ENCODE data around the gene DYNLL1.
"Not testable (repeated sequence)": the region's sequence is repeated elsewhere in the genome, so short reads cannot be mapped to it uniquely, and the experiment has no call there.

The DYNLL1 gene

DNA sequence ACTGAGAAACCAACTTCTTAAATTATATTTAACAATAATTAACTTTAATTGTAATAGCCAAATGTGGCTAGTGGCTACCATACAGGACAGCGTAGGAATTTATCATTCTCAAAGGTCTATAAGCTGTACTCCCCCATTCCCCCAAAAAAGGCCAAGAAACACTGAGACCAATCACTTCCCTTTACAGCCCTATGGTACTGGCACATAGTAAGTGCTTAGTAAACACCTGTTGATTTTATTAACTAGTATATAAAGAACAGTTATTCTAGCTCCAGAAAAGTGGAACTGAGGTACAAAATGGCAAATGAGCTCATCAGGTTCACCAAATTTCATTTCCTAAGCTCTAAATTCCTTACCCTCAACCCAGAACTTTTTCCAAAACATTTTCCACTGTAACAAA, 20.3 kb upstream of the DYNLL1 start:
- DNase-seq, result no peak

GRCh38 chr12:120479458-120479857, 16.5 kb upstream of the DYNLL1 start:
- DNase-seq, result no peak

- no peak for DNase-seq
Observed at GRCh38 chr12:120480211-120480610, 15.7 kb upstream of the DYNLL1 start.

DNA sequence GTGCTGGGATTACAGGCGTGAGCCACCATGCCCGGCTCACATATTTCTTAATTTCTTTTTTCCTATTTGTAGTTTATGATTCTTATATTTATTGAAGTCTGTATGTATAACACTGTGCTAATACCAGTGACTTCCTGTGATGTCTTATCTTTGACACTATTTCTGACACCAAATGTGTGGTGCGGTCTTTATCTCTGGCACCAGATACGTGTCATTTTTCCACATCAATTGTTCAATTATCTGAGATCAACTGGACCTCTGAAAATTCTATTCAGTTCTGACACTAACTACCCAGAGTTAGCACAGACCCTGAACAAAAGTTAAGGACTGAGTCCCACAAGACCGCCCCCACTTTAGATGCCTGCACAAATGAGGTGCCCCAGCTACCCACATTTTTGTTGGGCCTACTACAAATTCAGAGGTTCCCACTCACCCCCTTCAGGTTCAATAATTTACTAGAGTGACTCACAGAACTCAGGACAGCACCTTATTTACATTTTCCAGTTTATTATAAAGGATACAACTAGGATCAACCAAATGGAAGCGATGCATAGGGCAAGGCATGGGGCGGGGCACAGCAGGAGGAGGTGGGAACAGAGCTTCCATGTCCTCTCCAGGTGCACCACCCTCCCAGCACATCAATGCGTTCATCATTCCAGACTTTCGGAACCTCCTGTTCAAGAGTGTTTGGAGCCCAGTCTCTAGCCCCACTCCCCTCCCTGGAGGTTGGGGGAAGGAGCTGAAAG, 14.7 kb upstream of the DYNLL1 start:
- DNase-seq, result no peak

DNA sequence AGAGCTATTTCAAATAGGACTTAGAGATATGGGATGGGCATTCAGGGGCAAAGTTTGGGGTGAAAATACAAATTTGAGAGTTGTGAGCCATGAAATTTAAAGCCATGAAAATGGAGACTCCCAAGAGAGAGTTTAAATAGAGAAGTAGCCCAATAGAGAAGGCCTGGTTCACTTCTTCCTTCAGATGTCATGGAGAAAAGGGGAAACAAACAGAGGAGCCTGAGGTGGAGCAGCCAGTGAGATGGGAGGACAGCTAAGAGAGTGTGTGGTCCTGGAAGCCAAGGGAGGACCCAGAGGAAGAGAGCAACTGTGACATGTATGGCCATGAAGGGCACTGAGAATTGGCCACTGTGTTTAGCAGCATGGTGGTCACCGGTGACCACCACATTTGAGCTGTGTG, 12.3 kb upstream of the DYNLL1 start:
- DNase-seq, result no peak

- DNase-seq, result no peak
Observed at GRCh38 chr12:120485961-120486881, 9.7 kb upstream of the DYNLL1 start.

- DNase-seq, result not testable (repeated sequence)
Observed at GRCh38 chr12:120487552-120487951, 8.4 kb upstream of the DYNLL1 start.

DNA sequence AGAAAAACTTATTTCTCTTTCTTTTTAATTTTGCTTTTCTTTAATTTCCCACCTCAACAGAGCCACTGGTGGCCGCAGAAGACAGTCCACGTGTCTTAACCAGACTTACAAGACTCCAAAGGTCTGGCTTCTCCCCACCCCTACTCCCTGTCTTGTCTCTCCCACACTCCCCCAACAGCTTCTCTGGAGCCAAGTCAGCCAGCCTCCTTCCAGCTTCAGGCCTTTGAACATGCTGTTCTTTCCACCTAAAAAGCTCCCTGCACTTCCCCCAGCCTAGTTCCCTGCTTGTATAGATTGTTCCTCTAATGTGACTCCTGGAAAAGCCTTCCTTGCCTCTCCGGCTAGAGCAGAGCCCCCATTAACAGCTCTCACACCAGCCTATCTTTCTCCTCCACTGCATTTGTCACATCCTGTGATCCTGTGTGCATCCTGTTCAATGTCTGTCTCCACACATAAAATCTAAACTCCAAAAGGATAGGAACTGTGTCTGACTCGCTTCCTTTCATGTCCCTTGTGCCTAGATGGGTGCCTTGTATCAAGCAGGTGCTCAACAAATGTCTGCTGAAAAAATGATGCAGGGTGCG, 7.8 kb upstream of the DYNLL1 start:
- no peak for DNase-seq

DNA sequence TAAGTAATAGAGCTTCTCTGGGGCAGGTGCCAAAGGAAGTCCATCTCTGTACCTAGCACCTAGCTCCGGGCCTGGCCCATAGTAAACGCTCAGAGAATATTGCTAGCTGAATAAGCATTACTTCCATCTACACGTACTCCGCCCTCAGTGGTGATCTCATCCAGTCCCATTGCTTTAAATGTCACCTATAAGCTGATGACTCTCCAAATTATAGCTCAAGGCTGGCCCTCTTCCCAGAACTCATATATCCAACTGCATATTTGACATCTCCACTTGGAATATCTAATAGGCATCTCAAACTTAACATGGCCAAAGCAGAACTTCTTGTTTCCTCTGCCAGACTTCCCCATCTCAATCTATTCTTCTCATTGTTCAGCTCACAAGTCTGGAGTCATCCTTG, 6.9 kb upstream of the DYNLL1 start:
- no peak for DNase-seq

DNA sequence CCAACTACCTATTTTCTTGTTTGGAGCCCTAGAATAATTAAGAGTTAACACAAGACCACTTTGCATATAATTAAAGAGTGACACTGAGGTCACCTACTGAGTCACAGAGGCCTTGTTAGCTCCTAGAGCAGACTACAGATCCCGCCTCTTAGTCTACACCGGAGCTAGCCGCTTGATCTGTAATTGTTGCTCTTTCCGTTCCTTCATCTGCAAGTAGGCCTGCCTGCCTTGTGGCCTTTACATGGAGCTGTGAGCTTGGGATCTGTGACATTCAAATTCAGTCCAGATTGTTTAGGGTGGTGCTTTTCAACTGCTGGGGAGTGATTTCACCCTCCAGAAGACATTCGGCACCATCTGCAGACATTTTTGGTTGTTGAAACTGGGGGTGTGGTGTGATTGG, 5.6 kb upstream of the DYNLL1 start:
- no peak for DNase-seq

DNA sequence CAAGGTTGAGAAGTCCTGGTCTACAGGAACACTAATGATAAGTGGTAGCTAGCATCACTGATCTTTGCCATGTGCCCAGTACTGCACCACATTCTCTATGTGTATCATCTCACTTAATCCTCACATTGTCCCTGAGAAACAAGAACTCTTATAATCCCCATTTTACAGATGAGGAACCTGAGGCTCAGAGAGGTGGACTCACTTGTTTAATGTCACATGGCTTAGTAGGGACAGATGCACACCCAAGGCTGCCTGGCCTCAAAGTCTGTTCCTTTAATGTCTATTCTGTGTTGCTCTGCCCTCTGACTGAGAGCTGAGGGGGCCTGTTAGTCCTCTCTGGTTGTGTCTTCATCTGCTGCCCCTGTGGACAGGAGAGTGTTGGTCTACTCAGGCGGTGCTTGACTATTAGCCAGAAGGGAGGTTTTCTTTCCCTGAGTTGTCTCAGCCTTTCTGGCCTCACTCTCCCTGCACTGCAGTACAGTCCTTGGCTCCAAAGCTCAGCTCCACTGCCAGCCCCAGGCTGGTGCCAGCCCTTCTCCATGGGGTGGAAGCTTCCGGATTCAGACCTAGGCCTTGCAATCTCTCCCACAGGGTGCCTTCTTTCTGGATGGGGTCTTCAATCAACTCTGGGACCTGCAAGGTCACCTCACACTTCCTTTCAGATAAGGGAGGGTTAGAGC, 4.9 kb upstream of the DYNLL1 start:
- DNase-seq, result no peak

DNA sequence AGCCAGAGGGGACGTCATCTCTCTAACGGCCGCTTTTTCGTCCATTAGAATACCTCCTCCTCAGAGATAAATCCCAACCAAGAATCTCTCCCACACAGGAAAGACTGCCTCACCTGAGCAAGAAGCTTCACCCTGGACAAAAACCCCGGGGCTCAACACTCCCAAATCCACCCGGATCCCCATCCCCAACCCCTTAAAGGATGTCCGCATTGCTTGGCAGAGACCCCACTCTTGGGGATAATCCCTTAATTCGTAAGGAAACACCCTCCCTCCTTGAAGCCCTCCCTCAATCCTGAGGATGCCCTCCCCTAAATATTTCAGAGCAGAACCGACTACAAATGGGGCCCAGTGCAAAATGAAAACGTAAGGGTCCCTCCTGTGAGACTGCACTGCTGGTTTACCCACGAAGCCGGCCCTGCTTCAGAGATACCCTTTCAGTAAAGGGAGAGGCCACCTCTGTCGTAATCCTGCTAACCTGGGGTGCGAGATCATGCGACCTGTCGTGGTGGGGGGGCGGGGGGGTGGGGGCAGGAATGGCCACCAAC, 655 bp upstream of the DYNLL1 start:
- peak in 1 of 2 experiments; percentile 1 for DNase-seq

DNA sequence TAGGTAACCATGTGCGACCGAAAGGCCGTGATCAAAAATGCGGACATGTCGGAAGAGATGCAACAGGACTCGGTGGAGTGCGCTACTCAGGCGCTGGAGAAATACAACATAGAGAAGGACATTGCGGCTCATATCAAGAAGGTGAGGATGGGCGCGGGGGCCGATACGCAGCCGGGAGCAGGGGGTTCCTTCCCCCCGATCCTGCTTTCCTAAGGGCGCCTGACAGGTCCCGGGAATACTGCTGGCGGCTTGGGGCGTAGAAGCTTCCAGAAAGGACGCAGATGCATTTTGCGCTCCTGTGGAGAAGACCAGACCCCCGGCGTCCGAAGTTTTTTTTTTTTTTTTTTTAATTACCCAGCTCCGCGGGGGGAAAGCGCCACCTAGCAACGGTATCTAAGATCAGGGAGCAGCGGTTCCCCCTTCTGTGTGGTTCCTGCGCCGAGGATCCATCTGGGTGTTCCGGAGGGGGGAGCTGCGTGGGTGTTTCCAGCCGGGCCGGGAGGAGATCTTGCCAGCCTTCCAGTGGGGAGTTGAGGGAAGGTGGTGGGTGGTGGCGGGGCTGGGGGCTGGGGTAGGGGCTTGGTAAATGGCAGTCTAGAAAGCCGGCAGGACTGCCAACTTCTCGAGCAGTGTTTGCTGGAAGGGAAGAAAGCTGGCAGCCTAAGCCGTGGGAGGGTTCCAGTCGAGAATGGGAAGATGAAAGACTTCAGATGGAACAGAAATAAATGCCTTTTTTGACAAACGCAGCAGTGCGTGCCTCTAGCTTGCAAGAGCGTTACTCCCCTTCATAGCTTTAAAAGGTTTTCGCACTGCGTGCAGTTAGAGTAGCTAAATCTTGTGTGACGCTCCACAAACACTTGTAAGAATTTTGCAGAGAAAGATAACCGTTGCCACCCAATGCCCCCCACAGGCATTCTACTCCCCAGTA, 764 bp downstream of the DYNLL1 start:
- DNase-seq, result peak; percentile 36 to 44

DNA sequence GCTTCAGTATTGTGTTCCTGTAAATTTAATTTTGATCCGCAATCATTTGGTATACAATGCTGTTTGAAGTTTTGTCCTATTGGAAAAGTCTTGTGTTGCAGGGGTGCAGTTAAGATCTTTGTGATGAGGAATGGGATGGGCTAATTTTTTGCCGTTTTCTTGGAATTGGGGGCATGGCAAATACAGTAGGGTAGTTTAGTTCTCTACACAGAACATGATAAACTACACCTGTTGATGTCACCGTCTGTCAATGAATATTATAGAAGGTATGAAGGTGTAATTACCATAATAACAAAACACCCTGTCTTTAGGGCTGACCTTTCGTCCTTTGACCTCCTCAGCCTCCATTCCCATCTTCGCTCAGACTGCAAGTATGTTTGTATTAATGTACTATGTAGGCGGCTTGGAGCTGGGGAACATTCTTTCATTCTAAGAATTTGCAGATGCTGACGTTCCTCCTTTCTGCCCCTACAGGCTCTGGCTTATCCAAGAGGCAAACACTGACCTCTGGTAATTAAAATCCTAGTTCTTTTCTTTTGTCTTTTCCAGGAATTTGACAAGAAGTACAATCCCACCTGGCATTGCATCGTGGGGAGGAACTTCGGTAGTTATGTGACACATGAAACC, 1.7 kb downstream of the DYNLL1 start:
- no peak for DNase-seq

GRCh38 chr12:120498870-120499515, 3.1 kb downstream of the DYNLL1 start:
- DNase-seq, result no peak

DNA sequence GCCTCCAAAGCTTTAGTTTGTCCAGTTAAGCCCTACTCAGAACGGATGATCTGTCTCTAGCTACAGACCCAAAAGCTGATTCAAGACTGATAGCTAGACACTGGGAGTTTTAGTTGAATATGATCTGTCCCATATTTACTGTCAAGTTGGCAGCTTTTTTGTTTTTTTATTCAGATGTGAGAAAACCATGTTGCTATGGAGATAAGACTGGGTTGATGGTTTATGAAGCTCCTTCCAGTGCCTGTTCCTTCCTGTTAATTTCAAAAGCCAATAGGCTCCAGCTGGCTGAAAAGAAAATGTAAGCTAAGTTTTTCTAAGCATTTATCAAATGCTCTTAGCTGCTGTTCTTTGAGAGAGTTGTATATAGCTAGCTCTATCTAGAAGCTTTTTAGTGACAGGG, 4.7 kb downstream of the DYNLL1 start:
- DNase-seq, result no peak

GRCh38 chr12:120504587-120504986, 8.7 kb downstream of the DYNLL1 start:
- DNase-seq, result no peak

DNA sequence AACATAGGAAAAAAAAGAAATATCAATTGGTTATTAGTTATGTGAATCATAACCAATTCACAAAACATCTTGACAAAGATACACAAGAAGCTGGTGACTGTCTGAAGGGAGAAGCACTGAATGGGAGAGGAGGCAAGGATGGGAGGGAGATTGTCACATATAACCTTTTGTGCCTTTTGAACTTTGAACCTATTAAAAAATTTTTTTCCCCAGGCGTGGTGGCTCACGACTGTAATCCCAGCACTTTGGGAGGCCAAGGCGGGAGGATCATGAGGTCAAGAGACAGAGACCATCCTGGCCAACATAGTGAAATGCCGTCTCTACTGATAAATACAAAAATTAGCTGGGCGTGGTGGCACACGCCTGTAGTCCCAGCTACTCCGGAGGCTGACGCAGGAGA, 12.6 kb downstream of the DYNLL1 start:
- no peak for DNase-seq

DNA sequence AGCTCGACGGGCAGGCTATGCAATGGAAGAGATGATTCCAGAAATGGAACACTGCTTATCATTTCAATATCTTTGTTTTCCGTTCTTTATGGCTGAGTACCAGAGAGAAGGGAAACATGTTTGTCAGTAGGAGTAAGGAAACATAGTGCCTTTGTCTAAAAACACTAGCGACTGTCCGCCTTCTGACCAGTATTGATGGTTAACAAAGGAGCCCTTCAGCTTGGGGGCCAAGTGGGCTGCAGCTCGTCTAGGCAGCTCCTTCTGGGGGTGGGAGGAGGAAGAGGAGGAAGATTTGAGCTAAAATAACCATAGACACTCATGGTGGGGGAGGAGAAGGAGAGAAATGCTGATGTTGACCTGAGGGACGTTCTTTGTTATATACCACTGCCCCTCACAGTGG, 18.1 kb downstream of the DYNLL1 start:
- DNase-seq, result no peak

GRCh38 chr12:120515496-120515895, 19.6 kb downstream of the DYNLL1 start:
- no peak for DNase-seq

GRCh38 chr12:120519324-120519723, 23.4 kb downstream of the DYNLL1 start:
- not testable (repeated sequence) for DNase-seq
